ENCODE measurements around the gene KLHL29.
A peak's percentile ranks its signal among the peaks of the same experiment; 100 is the strongest.

KLHL29 gene

DNA sequence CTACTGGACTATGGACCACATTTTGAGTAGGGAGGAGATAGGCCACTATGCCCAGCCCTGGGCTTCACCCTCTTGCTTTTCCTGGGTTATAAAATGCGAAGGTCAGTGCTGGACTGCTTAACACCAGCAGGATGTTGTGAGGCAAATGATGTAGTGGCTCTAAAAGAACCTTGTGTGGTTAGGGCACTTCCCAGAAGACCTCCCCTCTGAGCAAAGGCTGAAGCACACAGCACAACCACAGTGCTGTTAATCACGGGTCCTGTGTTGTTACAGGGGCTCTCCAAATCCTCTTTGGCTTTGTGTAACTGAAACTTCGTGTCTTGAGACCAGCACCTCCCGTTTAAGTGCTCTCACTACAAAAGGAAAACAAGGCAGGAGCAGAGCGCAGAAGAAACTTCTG is 166.9 kb downstream of the KLHL29 start:
- no peaks in the 10 kb centered on the region for H3K9me3 ChIP-seq
- no peak for DNase-seq
- H3K36me3 ChIP-seq, result no peaks in the 10 kb centered on the region
- H3K27me3 ChIP-seq, result no peaks in the 10 kb centered on the region
- peaks cover 28% of the 10 kb centered on the region for H3K4me1 ChIP-seq
- TF ChIP-seq, protein P1, sequence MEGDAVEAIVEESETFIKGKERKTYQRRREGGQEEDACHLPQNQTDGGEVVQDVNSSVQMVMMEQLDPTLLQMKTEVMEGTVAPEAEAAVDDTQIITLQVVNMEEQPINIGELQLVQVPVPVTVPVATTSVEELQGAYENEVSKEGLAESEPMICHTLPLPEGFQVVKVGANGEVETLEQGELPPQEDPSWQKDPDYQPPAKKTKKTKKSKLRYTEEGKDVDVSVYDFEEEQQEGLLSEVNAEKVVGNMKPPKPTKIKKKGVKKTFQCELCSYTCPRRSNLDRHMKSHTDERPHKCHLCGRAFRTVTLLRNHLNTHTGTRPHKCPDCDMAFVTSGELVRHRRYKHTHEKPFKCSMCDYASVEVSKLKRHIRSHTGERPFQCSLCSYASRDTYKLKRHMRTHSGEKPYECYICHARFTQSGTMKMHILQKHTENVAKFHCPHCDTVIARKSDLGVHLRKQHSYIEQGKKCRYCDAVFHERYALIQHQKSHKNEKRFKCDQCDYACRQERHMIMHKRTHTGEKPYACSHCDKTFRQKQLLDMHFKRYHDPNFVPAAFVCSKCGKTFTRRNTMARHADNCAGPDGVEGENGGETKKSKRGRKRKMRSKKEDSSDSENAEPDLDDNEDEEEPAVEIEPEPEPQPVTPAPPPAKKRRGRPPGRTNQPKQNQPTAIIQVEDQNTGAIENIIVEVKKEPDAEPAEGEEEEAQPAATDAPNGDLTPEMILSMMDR (IDR thresholded peaks at IDR 0.05; ENCODE audit: low read depth, low read length), result no peak
- H3K4me3 ChIP-seq (ENCODE audit: low read depth, low read length), result no peak overlapping the region

DNA sequence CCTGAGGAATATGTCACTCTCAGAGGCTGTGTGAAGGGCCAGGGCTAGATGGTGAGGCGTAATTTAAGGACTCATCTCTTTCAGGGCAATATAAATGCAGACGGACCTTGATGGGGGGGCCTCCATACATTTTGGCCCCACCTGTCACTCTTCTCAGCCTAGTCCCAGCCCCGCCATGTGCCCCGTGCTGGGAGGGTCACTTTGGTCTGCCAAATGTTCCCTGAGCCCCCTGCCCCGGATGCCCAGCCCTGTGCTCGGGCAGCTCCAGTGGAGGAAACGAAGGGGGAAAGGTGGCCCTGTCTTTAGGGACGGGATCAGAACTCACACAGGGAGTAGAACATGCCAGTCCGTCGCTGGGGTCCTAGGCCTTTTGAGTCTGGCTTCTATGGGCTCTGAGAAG is 168.6 kb downstream of the KLHL29 start:
- Histone ChIP-seq H3K27me3 (no peaks in the 10 kb centered on the region), H3K36me3 (no peaks in the 10 kb centered on the region), H3K4me3 (ENCODE audit: low read depth, low read length) (no peak overlapping the region), H3K4me1 (peaks cover 16% of the 10 kb centered on the region), H3K9me3 (no peaks in the 10 kb centered on the region)
- TF ChIP-seq, protein P1 (IDR thresholded peaks at IDR 0.05; ENCODE audit: low read depth, low read length), result no peak
- DNase-seq, result no peak

DNA sequence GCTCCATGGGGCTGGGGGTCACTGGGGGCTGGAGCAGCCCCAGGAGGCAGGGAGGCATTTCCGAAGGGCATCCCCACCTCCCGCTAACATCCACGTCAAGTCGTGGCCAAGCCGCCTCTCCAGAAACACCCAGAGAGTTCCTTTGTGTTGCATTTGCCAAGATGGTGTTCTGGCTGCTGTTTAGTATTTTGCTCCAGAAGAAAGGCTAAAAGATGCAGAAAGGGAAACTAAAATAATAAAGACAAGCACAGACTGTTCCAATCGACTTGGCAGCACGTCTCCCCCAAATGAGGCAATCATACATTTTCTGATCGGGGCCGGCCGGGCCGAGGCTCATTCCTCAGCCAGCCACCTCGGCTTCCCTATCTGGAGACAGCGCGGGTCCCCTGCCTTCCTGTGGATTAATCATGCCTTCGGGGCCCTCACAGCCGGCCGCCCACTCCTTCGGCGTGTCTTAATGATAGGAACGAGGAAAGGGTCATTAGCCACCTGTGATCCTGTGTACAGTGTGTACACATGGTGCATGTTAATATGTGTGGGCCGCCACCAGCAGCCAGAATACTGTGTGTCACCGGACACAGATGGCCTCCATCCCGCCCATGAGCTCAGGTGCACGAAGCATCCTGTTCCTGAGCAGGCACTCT is 169.2 kb downstream of the KLHL29 start:
- TF ChIP-seq, protein P1 (IDR thresholded peaks at IDR 0.05; ENCODE audit: low read depth, low read length), result no peak
- H3K9me3 ChIP-seq, result no peaks in the 10 kb centered on the region
- H3K4me1 ChIP-seq, result peaks cover 10% of the 10 kb centered on the region
- DNase-seq, result no peak
- no peak overlapping the region for H3K4me3 ChIP-seq (ENCODE audit: low read depth, low read length)
- H3K27me3 ChIP-seq, result no peaks in the 10 kb centered on the region
- H3K36me3 ChIP-seq, result no peaks in the 10 kb centered on the region

DNA sequence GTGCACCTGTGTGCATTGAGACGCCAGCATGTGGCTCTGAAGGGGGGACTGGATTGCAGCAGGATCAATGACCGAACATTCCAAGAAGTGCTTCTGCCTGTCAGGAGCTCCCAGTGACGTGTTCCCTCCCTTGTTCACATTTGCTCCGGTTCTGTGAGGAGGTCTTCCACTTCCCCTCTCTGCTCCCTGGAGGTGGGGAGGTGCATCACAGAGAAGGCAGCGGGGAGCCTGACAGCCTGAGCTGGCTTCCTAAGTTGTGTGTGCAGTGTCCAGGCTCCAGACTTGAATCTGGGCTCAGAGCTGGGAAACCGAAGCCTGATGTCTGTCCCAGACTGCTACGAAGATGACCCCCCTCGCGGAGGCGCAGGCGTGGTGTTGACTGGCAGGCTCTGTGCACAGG is 171.0 kb downstream of the KLHL29 start:
- no peak for DNase-seq
- no peaks in the 10 kb centered on the region for H3K36me3 ChIP-seq
- no peak overlapping the region for H3K4me3 ChIP-seq (ENCODE audit: low read depth, low read length)
- TF ChIP-seq, protein P1 (IDR thresholded peaks at IDR 0.05; ENCODE audit: low read depth, low read length), result no peak
- no peaks in the 10 kb centered on the region for H3K9me3 ChIP-seq
- no peaks in the 10 kb centered on the region; the same call in 1 of the 2 replicates for H3K4me1 ChIP-seq
- no peaks in the 10 kb centered on the region for H3K27me3 ChIP-seq

DNA sequence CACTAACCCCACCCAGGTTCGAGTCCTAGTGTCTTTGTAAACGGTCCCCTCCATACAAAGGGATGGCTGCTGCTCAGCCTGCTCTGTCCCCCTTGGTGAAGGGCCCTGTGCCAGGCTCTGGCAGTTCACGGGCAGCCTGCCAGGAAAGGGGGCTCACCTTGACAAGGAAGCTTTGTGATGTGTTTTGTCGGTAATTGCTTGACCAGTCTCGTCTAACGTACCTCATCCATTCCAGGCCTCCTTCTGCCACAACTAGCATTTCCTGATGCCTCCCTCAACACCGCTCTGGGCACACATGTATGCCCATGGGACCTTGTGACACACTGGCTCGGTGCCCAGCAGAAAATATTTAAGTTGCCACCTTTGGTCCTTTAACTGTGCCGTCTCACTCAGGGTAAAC is 171.9 kb downstream of the KLHL29 start:
- H3K36me3 ChIP-seq, result no peaks in the 10 kb centered on the region
- no peaks in the 10 kb centered on the region for H3K27me3 ChIP-seq
- peak; percentile 45 for DNase-seq
- TF ChIP-seq, protein P1 (IDR thresholded peaks at IDR 0.05; ENCODE audit: low read depth, low read length), result no peak
- H3K4me3 ChIP-seq (ENCODE audit: low read depth, low read length), result no peak overlapping the region
- no peaks in the 10 kb centered on the region; the same call in 1 of the 2 replicates for H3K4me1 ChIP-seq
- H3K9me3 ChIP-seq, result no peaks in the 10 kb centered on the region

DNA sequence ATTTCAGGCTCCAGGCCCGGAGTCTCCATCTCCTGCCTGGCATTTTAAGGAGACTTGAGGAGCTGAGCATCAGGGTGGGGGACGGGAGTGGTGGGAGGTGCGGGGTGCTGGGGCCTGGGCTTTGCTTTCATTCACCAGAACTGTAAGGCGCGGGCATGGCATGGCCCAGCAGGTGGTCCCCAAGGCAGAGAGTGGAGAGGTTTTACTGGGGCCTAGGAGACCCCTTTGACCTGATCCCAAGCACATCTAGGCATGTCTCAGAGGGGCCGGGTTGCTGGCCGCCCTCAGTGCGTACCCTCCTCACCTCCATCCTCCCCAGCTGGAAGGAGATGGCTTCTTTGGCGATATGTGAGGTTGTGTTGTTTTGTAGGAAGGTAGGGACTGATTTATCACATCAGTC is 172.5 kb downstream of the KLHL29 start:
- Histone ChIP-seq H3K9me3 (no peaks in the 10 kb centered on the region), H3K4me3 (ENCODE audit: low read depth, low read length) (no peak overlapping the region), H3K27me3 (no peaks in the 10 kb centered on the region), H3K36me3 (no peaks in the 10 kb centered on the region), H3K4me1 (no peaks in the 10 kb centered on the region; the same call in 1 of the 2 replicates)
- no peak for DNase-seq
- TF ChIP-seq, protein P1 (IDR thresholded peaks at IDR 0.05; ENCODE audit: low read depth, low read length), result no peak
